ENCODE results near the gene EBPL.

EBPL gene

GRCh38 chr13:49670828-49671227, 20.5 kb downstream of the EBPL start:
- no peak for DNase-seq

- peak; percentile 34 for DNase-seq
Observed at GRCh38 chr13:49669735-49670309, 21.5 kb downstream of the EBPL start.

GRCh38 chr13:49667773-49668172, 23.5 kb downstream of the EBPL start:
- no peak for DNase-seq

GRCh38 chr13:49664606-49665005, 26.7 kb downstream of the EBPL start:
- no peak for DNase-seq

GRCh38 chr13:49657241-49657641, 34.0 kb downstream of the EBPL start:
- DNase-seq: no peak

- DNase-seq: no peak
Observed at GRCh38 chr13:49655906-49656305, 35.4 kb downstream of the EBPL start.

GRCh38 chr13:49654011-49654410, 37.3 kb downstream of the EBPL start:
- no peak for DNase-seq

- DNase-seq: no peak
Observed at GRCh38 chr13:49653478-49653877, 37.8 kb downstream of the EBPL start.

- peak; percentile 5 for DNase-seq
Observed at GRCh38 chr13:49652355-49653305, 38.7 kb downstream of the EBPL start.

GRCh38 chr13:49651570-49652354, 39.5 kb downstream of the EBPL start:
- DNase-seq: no peak

GRCh38 chr13:49649963-49650312, 41.3 kb downstream of the EBPL start:
- DNase-seq: no peak

- DNase-seq: no peak
Observed at GRCh38 chr13:49649244-49649962, 41.9 kb downstream of the EBPL start.

GRCh38 chr13:49646688-49647087, 44.6 kb downstream of the EBPL start:
- DNase-seq: no peak

- DNase-seq: no peak
Observed at GRCh38 chr13:49645451-49645850, 45.8 kb downstream of the EBPL start.

GRCh38 chr13:49643035-49643646, 48.1 kb downstream of the EBPL start:
- no peak for DNase-seq

- DNase-seq: no peak
Observed at GRCh38 chr13:49641801-49642291, 49.4 kb downstream of the EBPL start.

- no peak for DNase-seq
Observed at GRCh38 chr13:49638744-49639072, 52.6 kb downstream of the EBPL start.

GRCh38 chr13:49638030-49638743, 53.1 kb downstream of the EBPL start:
- no peak for DNase-seq

GRCh38 chr13:49636705-49637104, 54.6 kb downstream of the EBPL start:
- DNase-seq: no peak

- DNase-seq: no peak
Observed at GRCh38 chr13:49635599-49636433, 55.5 kb downstream of the EBPL start.

- no peak for DNase-seq
Observed at GRCh38 chr13:49633710-49634109, 57.6 kb downstream of the EBPL start.
